Astrocyte (in vitro differentiated cells and primary cell): ENCODE results near the gene PRCD.

Experiments
- CTCF ChIP-seq: IDR thresholded peaks from 2 replicates; pipeline ENCODE4 v1.5.1; 2011; ENCODE audit warnings: low read depth, mild to moderate bottlenecking, inconsistent platforms, low read length, moderate library complexity; ENCODE audit not compliant: insufficient read depth
- EZH2 ChIP-seq: IDR thresholded peaks from 2 replicates; pipeline ENCODE4 v1.6.1; 2012; ENCODE audit warnings: mild to moderate bottlenecking, low read length, inconsistent platforms; ENCODE audit not compliant: insufficient read depth

- TF ChIP-seq CTCF (no peak), EZH2 (no peak)
These were observed 6.2 kb downstream of the PRCD start for GRCh38 chr17:76545918-76546555.
